K562 (cell line): ENCODE measurements around the gene TTC39A. TPM values are rescaled to one million over a fixed set of nuclear protein-coding genes. Genes with fewer than 3 reads are reported as not detected.

Experiments used
- ATAC-seq: fragments of 200-7000 bp; cut with Tn5 transposase; 3 replicates; pipeline ENCODE4 v1.9.1; 2020; ENCODE audit warnings: moderate library complexity
- BruUV-seq: library from RNA; stranded (reverse); fragments of 400-500 nt; replicated peaks from 2 replicates; lab custom pipeline; 2021; lab: Mats Ljungman, UMichigan
- CTCF ChIA-PET: fragments of 300-600 bp; formaldehyde crosslinking; extraction: SDS; loops from one replicate; lab custom pipeline; 2021; ENCODE audit warnings: low intra/inter-chr PET ratio; lab: Yijun Ruan, JAX
- POLR2A ChIA-PET: fragments of 300-600, 350-650 bp; sonication (Branson Sonifier 250); formaldehyde crosslinking; extraction: SDS; loops from one replicate; lab custom pipeline; 2021; ENCODE audit warnings: antibody characterized with exemption, inconsistent platforms; lab: Yijun Ruan, JAX
- DNase-seq, 4 experiments: peaks; one replicate each; pipeline versions ENCODE4 v3.0.0 to v3.0.0-alpha.2; 2011 to 2018; ENCODE audit warnings: low spot score in 3 of 4, mixed read lengths in 3 of 4; ENCODE audit errors: extremely low read depth in 1 of 4
- FAIRE-seq: peaks from 2 replicates; lab custom pipeline; 2011; peaks lifted over from hg19 to GRCh38; lab: Jason Lieb, UNC
- H2AFZ ChIP-seq: 2 replicates; pipeline ENCODE4 v1.6.0; 2011; ENCODE audit warnings: low read depth, low read length, control low read depth, inconsistent platforms
- H3K27ac ChIP-seq: fragments of 200-600 bp; 3 replicates; pipeline ENCODE4 v1.8.0; 2011; ENCODE audit warnings: low read depth, mild to moderate bottlenecking, control low read depth, inconsistent platforms, low read length, moderate library complexity, mixed read lengths; ENCODE audit errors: extremely low read depth
- H3K27me3 ChIP-seq, 2 experiments: fragments of 300-600 bp in 1 of 2; 2 replicates in 1 of 2; 3 replicates in 1 of 2; pipeline versions ENCODE4 v1.6.0 to v1.8.0; 2011; ENCODE audit warnings: inconsistent platforms in 2 of 2, low read length in 2 of 2, mild to moderate bottlenecking in 1 of 2, mixed read lengths in 1 of 2, moderate library complexity in 1 of 2; ENCODE audit not compliant: control insufficient read depth in 2 of 2, insufficient read depth in 2 of 2
- H3K36me3 ChIP-seq: fragments of 300-600 bp; 3 replicates; pipeline ENCODE4 v1.8.0; 2011; ENCODE audit warnings: mild to moderate bottlenecking, low read length, inconsistent platforms; ENCODE audit not compliant: control insufficient read depth, insufficient read depth
- H3K4me1 ChIP-seq, 2 experiments: fragments of 200-600 bp in 1 of 2; replicated peaks in 1 of 2; 2 replicates in 1 of 2; 3 replicates in 1 of 2; pipeline versions ENCODE4 v1.5.1 to v1.8.0; 2011; ENCODE audit warnings: inconsistent platforms in 2 of 2, low read length in 2 of 2, mild to moderate bottlenecking in 1 of 2, mixed read lengths in 1 of 2, moderate library complexity in 1 of 2; ENCODE audit not compliant: control insufficient read depth in 2 of 2, insufficient read depth in 2 of 2
- H3K4me2 ChIP-seq: 2 replicates; pipeline ENCODE4 v1.6.1; 2011; ENCODE audit warnings: low read length, control low read depth, inconsistent platforms, mixed read lengths; ENCODE audit not compliant: insufficient read depth
- H3K4me3 ChIP-seq: fragments of 200-600 bp; sonication (generic), shearing (Covaris generic); 2 replicates; pipeline ENCODE4 v1.5.1; 2016; ENCODE audit warnings: control low read depth, inconsistent platforms
- H3K79me2 ChIP-seq: fragments of 200-600 bp; 3 replicates; pipeline ENCODE4 v1.8.0; 2011; ENCODE audit warnings: low read length, inconsistent platforms; ENCODE audit not compliant: control insufficient read depth, insufficient read depth
- H3K9ac ChIP-seq, 2 experiments: 2 replicates each; pipeline versions ENCODE4 v1.6.0 to v1.6.1; 2011; ENCODE audit warnings: low read depth in 2 of 2, low read length in 2 of 2, control low read depth in 1 of 2, inconsistent platforms in 1 of 2, mild to moderate bottlenecking in 1 of 2, mixed read lengths in 1 of 2; ENCODE audit not compliant: insufficient read depth in 1 of 2
- H3K9me1 ChIP-seq: one replicate; pipeline ENCODE4 v1.6.0; 2011; ENCODE audit warnings: inconsistent platforms, mild to moderate bottlenecking, low read length, moderate library complexity; ENCODE audit not compliant: control insufficient read depth, insufficient read depth
- H3K9me3 ChIP-seq: replicated peaks from 2 replicates; pipeline ENCODE4 v1.5.1; 2011; ENCODE audit warnings: low read depth, low read length, inconsistent platforms; ENCODE audit not compliant: control insufficient read depth, insufficient read depth
- H4K20me1 ChIP-seq: replicated peaks from 2 replicates; pipeline ENCODE4 v1.6.1; 2011; ENCODE audit warnings: low read length, inconsistent platforms, mixed read lengths; ENCODE audit not compliant: control insufficient read depth, insufficient read depth
- CBX3 ChIP-seq, 2 experiments: IDR thresholded peaks; 1 replicate in 1 of 2; 2 replicates in 1 of 2; pipeline ENCODE4 v1.6.1; 2012; ENCODE audit warnings: inconsistent platforms in 2 of 2, low read length in 2 of 2, borderline replicate concordance in 1 of 2, control low read depth in 1 of 2
- FOXA3 ChIP-seq, 2 experiments: fragments of 450-650 bp in 1 of 2; sonication (generic) in 1 of 2; formaldehyde crosslinking; IDR thresholded peaks in 1 of 2; conservative IDR thresholded peaks in 1 of 2; 2 replicates each; pipeline versions ENCODE4 v1.4.0 to v1.8.0; 2020 to 2022; ENCODE audit warnings: mild to moderate bottlenecking in 2 of 2, missing genetic modification reagents in 1 of 2
- HLTF ChIP-seq: fragments of 450-650 bp; IDR thresholded peaks from 2 replicates; pipeline ENCODE4 v1.6.1; 2016
- SETDB1 ChIP-seq: IDR thresholded peaks from one replicate; pipeline ENCODE4 v1.6.1; 2012; ENCODE audit warnings: low read length, control low read depth, inconsistent platforms
- TRIM28 ChIP-seq: fragments of 450-650 bp; IDR thresholded peaks from 2 replicates; pipeline ENCODE4 v1.6.1; 2017
- ZNF717 ChIP-seq: fragments of 250-450 bp; sonication (Bioruptor Pico); IDR thresholded peaks from 2 replicates; pipeline ENCODE4 v1.5.0; 2021
- ZSCAN32 ChIP-seq: fragments of 450-650 bp; formaldehyde crosslinking; IDR thresholded peaks from 2 replicates; pipeline ENCODE4 v1.4.0; 2020; ENCODE audit warnings: mild to moderate bottlenecking, moderate library complexity
- WGBS: fragments of 100-300 bp; shearing (Covaris generic); methylation state at CpG from one replicate; pipeline ENCODE4 v1.1.6; 2016; ENCODE audit warnings: low coverage, mixed read lengths; ENCODE audit not compliant: insufficient coverage; ENCODE audit errors: missing lambda C conversion rate; 5-methylcytosine and 5-hydroxymethylcytosine counted together
- in situ Hi-C: fragments of 300-500 bp; cut with MboI; formaldehyde crosslinking; loops from 4 replicates; pipeline ENCODE4 v1.15.0; 2018; ENCODE audit warnings: inconsistent platforms, mixed read lengths
- intact Hi-C: fragments of 100-400 bp; cut with micrococcal nuclease; formaldehyde crosslinking; loops from 2 replicates; pipeline ENCODE4 v1.14.2; 2022
- polyA plus RNA-seq, 8 experiments: library from polyadenylated mRNA; depleted of rRNA in 4 of 8; stranded (reverse) in 5 of 8; unstranded in 3 of 8; fragments of >200 nt; fragmentation: Nextera tagmentation in 2 of 8; fragmentation: Illumina TruSeq in 1 of 8; extraction: Ambion mirVana in 2 of 8; extraction: Trizol in 1 of 8; gene quantifications; 2 replicates each; pipeline versions ENCODE4 v1.2.1 to v1.2.3, GENCODE V29; 2011 to 2014; ENCODE audit warnings: inconsistent platforms in 1 of 8, missing spikeins in 1 of 8
- total RNA-seq, 7 experiments: library from RNA; depleted of rRNA in 6 of 7; stranded (reverse); fragments of >200 nt in 6 of 7; fragmentation: Illumina TruSeq in 2 of 7; extraction: Trizol in 2 of 7; gene quantifications; 2 replicates each; pipeline versions ENCODE4 v1.2.1 to v1.2.3, GENCODE V29; 2011 to 2021; ENCODE audit warnings: low replicate concordance in 1 of 7
- TF ChIP-seq, protein P1 (sequence below), 3 experiments: IDR thresholded peaks in 2 of 3; conservative IDR thresholded peaks in 1 of 3; 2 replicates each; pipeline ENCODE4 v1.5.1; 2011 to 2012; ENCODE audit warnings: low read length in 3 of 3, mild to moderate bottlenecking in 3 of 3, control low read depth in 2 of 3, improper control_type of control experiment in 1 of 3, inconsistent platforms in 1 of 3, low read depth in 1 of 3, mixed read lengths in 1 of 3, moderate library complexity in 1 of 3; ENCODE audit not compliant: insufficient read depth in 2 of 3

Gene TTC39A
- total and polyA plus RNA-seq, 9 of the 15 experiments (the other 6 are each of a cell fraction or from before 2014, with no cell fraction given) = 0.18 to 0.82 (median 0.35) TPM

DNA sequence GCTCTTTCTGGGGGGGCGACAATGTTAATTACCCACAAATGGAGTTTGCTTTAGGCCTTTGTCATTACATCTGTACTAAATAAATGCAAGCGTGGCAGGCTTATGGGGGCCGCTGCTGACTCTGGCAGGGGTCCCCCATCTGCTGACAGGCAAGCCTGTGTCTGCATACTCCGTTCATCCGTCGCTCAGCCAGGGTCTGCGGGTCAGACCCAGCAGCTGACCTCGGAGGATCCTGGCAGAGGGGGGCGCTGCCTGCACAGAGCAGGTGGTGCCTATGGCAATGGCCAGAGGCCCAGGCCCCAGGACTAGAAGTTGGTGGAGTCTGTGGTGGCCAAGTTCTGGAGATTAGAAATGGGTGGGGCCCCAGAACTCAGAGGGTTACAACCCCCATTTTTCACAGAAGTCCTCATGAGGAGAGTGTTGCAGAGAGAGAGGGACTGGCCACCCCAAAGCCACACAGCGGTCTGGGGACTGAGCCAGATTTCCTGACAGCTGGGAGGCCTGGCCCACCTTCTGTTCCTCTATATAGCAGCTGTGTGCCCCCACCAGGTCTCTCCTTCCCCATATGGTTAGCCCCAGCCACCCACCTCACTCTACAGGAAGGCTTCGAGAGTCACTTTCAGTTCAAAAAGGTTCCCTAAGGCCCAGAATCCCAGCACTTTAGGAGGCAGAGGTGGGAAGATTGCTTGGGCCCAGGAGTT, 31.0 kb downstream of the TTC39A start:
- ChIA-PET CTCF (no interaction called here), POLR2A (interaction anchor here (0.6 kb wide), 1 partner anchor 29 kb away, joined by 5 read pairs; no protein-coding TSS in a partner anchor)
- no peak for FAIRE-seq
- H3K79me2 ChIP-seq = no peaks in the 10 kb centered on the region
- no peaks in the 10 kb centered on the region for H4K20me1 ChIP-seq
- no peaks in the 10 kb centered on the region for H3K36me3 ChIP-seq
- WGBS = 86% methylated on average over 11 of the region's 11 CpGs
- TF ChIP-seq, protein P1, sequence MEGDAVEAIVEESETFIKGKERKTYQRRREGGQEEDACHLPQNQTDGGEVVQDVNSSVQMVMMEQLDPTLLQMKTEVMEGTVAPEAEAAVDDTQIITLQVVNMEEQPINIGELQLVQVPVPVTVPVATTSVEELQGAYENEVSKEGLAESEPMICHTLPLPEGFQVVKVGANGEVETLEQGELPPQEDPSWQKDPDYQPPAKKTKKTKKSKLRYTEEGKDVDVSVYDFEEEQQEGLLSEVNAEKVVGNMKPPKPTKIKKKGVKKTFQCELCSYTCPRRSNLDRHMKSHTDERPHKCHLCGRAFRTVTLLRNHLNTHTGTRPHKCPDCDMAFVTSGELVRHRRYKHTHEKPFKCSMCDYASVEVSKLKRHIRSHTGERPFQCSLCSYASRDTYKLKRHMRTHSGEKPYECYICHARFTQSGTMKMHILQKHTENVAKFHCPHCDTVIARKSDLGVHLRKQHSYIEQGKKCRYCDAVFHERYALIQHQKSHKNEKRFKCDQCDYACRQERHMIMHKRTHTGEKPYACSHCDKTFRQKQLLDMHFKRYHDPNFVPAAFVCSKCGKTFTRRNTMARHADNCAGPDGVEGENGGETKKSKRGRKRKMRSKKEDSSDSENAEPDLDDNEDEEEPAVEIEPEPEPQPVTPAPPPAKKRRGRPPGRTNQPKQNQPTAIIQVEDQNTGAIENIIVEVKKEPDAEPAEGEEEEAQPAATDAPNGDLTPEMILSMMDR (IDR thresholded peaks at IDR 0.05 in 2 of 3, conservative IDR thresholded peaks at IDR 0.05 in 1 of 3; ENCODE audit: insufficient read depth in 2 of 3, low read depth in 1 of 3, low read length in 3 of 3) = 0 out of 6 replicates have a peak, but pooled peaks of 2 of the 3 experiments have one; percentile 7 to 8
- TF ChIP-seq FOXA3 (CRISPR knock-in tag; conservative IDR thresholded peaks at IDR 0.05 in 1 of 2, IDR thresholded peaks at IDR 0.05 in 1 of 2) (0 out of 4 replicates have a peak, but pooled peaks of 1 of the 2 experiments have one; percentile 8), TRIM28 (peak; percentile 67), HLTF (no peak), SETDB1 (no peak), ZSCAN32 (CRISPR knock-in tag) (no peak), CBX3 (IDR thresholded peaks at IDR 0.05; ENCODE audit: borderline replicate concordance in 1 of 2, low read length in 2 of 2) (peak in 1 of 2 experiments; percentile 20; a peak in 1 of 3 replicates), ZNF717 (no peak)
- no peak overlapping the region for H3K4me2 ChIP-seq
- ATAC-seq = no peak
- no peak overlapping the region for H3K9ac ChIP-seq
- H3K4me1 ChIP-seq = peaks cover 21 to 58% of the 10 kb centered on the region in 2 experiments; a peak in 4 of 5 replicates
- no TSS peak for BruUV-seq
- peak in 1 of 4 experiments; percentile 27 for DNase-seq
- no peak overlapping the region for H2AFZ ChIP-seq
- no peak overlapping the region for H3K4me3 ChIP-seq
- no peak overlapping the region for H3K27ac ChIP-seq
- no peaks in the 10 kb centered on the region for H3K9me1 ChIP-seq
- no peaks in the 10 kb centered on the region for H3K27me3 ChIP-seq
- intact Hi-C loops (loop anchor here (5.0 kb wide), 2 partner anchors 62 to 427 kb away; partner anchors contain the start of gene RNF11), in situ Hi-C loops (no loop called here)
- H3K9me3 ChIP-seq = no peaks in the 10 kb centered on the region
